ENCODE measurements around the gene ADRA2A. TPM values are rescaled to one million over a fixed set of nuclear protein-coding genes. Genes with fewer than 3 reads are reported as not detected.
A peak's percentile ranks its signal among the peaks of the same experiment; 100 is the strongest.

The ADRA2A gene
- total and polyA plus RNA-seq, 5 donors from 2014 or later, result 0.22 TPM; not detected in 4

DNA sequence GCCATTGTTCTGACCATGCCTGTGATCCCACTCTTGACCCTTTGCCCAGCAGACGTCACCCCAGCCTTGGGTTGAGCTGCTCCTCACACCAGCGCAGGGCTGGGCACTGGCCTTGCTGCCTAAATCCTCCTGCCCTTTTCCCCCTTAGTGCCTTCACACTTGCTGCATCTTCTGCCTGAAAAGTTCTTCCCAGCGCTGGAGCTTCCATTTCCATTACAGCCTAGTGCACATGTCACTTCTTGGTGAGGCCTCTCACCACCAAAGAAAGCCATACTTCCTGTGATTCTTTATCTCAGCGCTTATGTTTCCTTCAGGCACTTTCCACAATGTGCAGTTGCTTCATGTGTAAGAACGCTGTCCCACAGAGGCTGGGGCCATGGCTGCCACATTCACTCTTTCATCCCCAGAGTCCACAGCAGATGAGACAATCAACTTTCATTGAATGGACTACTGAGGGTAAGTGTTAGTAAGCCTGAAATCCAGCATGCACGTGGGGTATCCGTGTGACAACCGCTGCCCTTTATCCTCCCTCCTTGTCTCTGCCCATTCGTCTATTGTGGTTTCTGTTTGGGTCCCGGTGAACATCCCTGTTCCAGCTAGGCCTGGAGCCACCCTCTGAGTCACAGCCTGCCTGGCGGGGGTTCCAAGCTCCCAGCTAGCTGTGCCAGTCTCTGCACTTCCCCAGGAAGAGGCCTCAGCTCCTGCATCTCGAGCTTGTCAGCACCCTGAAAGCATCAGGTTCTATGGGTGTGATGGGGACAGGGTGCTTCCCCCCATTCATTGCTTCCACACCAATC, 37.3 kb downstream of the ADRA2A start:
- Mint-ChIP-seq H3K9me3 (no peaks in the 10 kb centered on the region), H3K36me3 (no peaks in the 10 kb centered on the region), H3K4me1 (peaks cover 0 to 5% (median 0%) of the 10 kb centered on the region in 4 donors), H3K27ac (no peak overlapping the region), H3K27me3 (no peaks in the 10 kb centered on the region), H3K4me3 (no peak overlapping the region)
- no peaks in the 10 kb centered on the region for H3K27me3 ChIP-seq (ENCODE audit: control insufficient read depth, insufficient read depth, low read length)
- no peaks in the 10 kb centered on the region for H3K36me3 ChIP-seq (ENCODE audit: control insufficient read depth, insufficient read depth, low read length)
- H3K27ac ChIP-seq (ENCODE audit: insufficient read depth, low read length, poor library complexity, severe bottlenecking), result no peak overlapping the region
- DNase-seq, result no peak
- no peaks in the 10 kb centered on the region for H3K4me1 ChIP-seq (ENCODE audit: control insufficient read depth, insufficient read depth, low read length, poor library complexity, severe bottlenecking)
- H3K9me3 ChIP-seq (ENCODE audit: control insufficient read depth in 2 of 2, low read length in 2 of 2), result no peaks in the 10 kb centered on the region
- ATAC-seq (ENCODE audit: low read depth in 2 of 2), result no peak
- H3K4me3 ChIP-seq (ENCODE audit: low read depth, low read length), result no peak overlapping the region

DNA sequence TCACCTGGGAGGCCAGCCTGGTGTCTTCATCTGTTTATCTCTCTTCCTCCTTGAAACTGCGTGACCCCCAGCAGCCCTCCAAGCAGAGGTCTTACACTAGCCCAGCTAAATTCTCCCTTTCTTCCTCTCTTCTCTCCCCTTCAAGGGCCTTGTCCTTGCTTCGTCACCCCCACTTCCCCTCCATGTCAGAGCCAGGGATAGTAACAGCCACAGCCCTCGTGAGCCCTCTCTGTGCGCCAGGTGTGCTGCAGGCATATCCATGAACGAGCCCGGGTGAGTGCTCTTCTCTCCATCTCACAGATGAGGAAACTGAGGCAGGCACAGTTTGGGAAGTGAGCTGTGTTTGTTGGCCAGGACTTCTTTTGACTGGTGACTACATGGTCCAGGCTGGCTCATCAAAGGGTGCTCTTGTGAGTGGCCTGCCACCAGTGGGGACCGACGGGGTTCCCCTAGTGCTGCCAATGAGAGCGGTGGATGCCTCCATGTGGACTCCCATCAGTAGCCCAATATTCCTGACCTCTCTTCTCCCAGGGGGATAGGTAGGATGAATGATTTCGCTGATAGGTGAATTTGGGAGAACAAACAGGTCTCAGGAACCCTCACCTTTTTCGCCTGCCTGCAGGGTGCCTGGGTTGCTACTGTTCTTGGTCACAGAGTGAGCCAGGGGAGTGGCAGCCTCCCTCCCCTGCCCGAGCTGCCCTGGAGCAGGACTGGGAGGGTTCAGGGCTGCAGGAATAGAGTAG, 38.1 kb downstream of the ADRA2A start:
- H3K27me3 ChIP-seq (ENCODE audit: control insufficient read depth, insufficient read depth, low read length), result no peaks in the 10 kb centered on the region
- Mint-ChIP-seq H3K4me1 (peaks cover 0 to 5% (median 0%) of the 10 kb centered on the region in 4 donors), H3K27me3 (peaks cover under 1% of the 10 kb centered on the region), H3K36me3 (no peaks in the 10 kb centered on the region), H3K27ac (no peak overlapping the region), H3K4me3 (peak overlapping the region in 1 of 4 donors; percentile 24), H3K9me3 (no peaks in the 10 kb centered on the region)
- no peak for ATAC-seq (ENCODE audit: low read depth in 2 of 2)
- H3K9me3 ChIP-seq (ENCODE audit: control insufficient read depth in 2 of 2, low read length in 2 of 2), result no peaks in the 10 kb centered on the region
- H3K4me3 ChIP-seq (ENCODE audit: low read depth, low read length), result no peak overlapping the region
- H3K36me3 ChIP-seq (ENCODE audit: control insufficient read depth, insufficient read depth, low read length), result no peaks in the 10 kb centered on the region
- H3K4me1 ChIP-seq (ENCODE audit: control insufficient read depth, insufficient read depth, low read length, poor library complexity, severe bottlenecking), result no peaks in the 10 kb centered on the region
- H3K27ac ChIP-seq (ENCODE audit: insufficient read depth, low read length, poor library complexity, severe bottlenecking), result no peak overlapping the region
- no peak for DNase-seq

DNA sequence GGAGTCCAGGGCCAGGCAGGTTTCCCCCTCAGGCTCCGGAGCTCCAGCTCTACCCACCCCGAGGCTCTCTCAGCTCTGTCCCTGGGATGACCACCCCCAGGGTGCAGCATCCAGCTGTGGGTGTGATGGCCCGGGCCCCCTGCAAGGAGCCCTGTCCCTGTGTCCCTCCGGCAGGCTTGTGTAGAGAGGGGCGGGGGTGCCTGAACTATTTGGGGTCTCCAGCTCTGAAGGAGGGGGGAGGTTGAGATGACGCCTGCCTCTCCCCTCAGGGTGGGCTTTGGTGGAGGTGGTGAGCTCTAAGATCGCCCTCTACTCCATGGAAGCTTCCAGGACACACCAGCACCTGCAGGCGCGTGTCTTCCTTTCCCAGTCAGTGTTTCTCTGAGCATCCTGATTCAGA, 39.4 kb downstream of the ADRA2A start:
- Histone ChIP-seq H3K4me3 (ENCODE audit: low read depth, low read length) (no peak overlapping the region), H3K27ac (ENCODE audit: insufficient read depth, low read length, poor library complexity, severe bottlenecking) (no peak overlapping the region), H3K9me3 (ENCODE audit: control insufficient read depth in 2 of 2, low read length in 2 of 2) (no peaks in the 10 kb centered on the region), H3K36me3 (ENCODE audit: control insufficient read depth, insufficient read depth, low read length) (no peaks in the 10 kb centered on the region), H3K27me3 (ENCODE audit: control insufficient read depth, insufficient read depth, low read length) (no peaks in the 10 kb centered on the region), H3K4me1 (ENCODE audit: control insufficient read depth, insufficient read depth, low read length, poor library complexity, severe bottlenecking) (no peaks in the 10 kb centered on the region)
- Mint-ChIP-seq H3K36me3 (no peaks in the 10 kb centered on the region), H3K27ac (no peak overlapping the region), H3K4me1 (peaks cover 0 to 5% (median 0%) of the 10 kb centered on the region in 4 donors), H3K9me3 (no peaks in the 10 kb centered on the region), H3K27me3 (peaks cover 9% of the 10 kb centered on the region), H3K4me3 (no peak overlapping the region)
- DNase-seq (no peak), ATAC-seq (ENCODE audit: low read depth in 2 of 2) (no peak)

DNA sequence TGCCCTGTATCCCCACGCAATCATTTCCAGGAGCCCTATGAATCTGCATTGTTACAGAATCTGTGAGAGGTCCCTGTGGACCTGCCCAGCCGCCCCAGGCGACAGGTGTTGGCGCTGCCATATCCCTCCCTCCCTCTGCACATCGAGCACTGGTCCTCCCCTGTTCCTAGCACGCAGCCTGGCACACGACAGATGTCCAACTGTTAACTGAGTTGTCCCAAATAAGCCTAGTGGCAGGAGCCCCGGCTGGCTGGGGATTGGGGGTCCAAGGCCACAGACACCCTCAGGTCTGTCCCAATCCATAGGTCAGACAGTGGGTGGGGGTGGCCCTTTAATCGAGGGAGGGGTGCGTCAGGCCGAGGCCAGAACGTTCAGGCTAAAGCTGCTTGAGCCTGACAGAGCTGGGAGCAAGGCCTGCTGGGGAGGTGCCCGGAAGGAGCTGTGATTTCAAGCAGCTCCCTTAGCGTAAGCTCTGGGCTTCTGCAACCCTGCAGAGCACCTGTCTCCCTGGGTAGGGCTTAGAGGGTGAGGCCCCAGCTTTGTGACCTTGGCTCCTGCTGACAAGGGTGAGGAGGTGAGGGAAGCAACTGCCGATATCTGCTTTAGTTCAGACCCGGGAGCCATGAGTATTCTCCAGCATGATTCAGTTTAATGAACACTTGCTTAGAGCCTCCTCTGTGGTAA, 40.1 kb downstream of the ADRA2A start:
- no peaks in the 10 kb centered on the region for H3K4me1 ChIP-seq (ENCODE audit: control insufficient read depth, insufficient read depth, low read length, poor library complexity, severe bottlenecking)
- Mint-ChIP-seq H3K9me3 (no peaks in the 10 kb centered on the region), H3K36me3 (no peaks in the 10 kb centered on the region), H3K27me3 (peaks cover 13% of the 10 kb centered on the region), H3K4me1 (peaks cover 0 to 5% (median 0%) of the 10 kb centered on the region in 4 donors), H3K27ac (no peak overlapping the region), H3K4me3 (no peak overlapping the region)
- H3K4me3 ChIP-seq (ENCODE audit: low read depth, low read length), result no peak overlapping the region
- H3K27me3 ChIP-seq (ENCODE audit: control insufficient read depth, insufficient read depth, low read length), result no peaks in the 10 kb centered on the region
- no peak overlapping the region for H3K27ac ChIP-seq (ENCODE audit: insufficient read depth, low read length, poor library complexity, severe bottlenecking)
- no peak for ATAC-seq (ENCODE audit: low read depth in 2 of 2)
- DNase-seq, result no peak
- no peaks in the 10 kb centered on the region for H3K9me3 ChIP-seq (ENCODE audit: control insufficient read depth in 2 of 2, low read length in 2 of 2)
- no peaks in the 10 kb centered on the region for H3K36me3 ChIP-seq (ENCODE audit: control insufficient read depth, insufficient read depth, low read length)

DNA sequence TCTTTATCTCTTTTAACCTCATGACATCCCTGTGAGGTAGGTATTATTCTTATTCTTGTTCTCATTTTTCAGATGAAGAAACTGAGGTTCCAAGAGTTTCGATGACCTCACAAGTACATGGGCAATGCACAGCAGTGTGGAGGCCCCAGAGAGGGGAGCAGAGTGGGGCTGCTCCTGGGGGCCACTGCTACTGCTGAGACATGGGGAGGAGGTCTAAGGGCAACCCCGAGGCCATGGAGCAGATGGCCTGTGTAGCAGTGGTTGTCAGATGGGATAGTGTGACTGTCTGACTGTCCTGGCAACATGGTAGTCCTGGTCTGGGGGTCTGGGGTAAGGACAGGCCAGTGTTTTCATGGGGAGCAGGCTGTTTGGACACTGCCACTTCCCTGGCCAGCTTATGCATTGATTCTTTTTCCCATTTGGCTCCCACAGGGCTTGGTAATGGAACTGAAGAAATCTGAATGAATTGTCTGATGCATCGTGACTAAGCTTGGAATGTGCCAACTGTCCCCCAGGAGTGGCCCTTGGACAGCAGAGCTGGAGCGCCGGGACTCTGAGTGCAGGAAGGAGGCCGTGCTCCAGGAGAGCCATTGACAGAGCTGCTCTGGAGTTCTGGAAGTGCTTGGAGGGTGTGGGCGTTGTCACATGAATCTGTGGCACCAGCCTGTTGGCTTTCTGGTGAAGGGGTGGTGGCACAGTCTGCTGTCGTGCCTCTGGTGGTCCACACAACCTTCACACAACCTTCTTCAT, 40.9 kb downstream of the ADRA2A start:
- H3K9me3 ChIP-seq (ENCODE audit: control insufficient read depth in 2 of 2, low read length in 2 of 2), result no peaks in the 10 kb centered on the region
- H3K27me3 ChIP-seq (ENCODE audit: control insufficient read depth, insufficient read depth, low read length), result no peaks in the 10 kb centered on the region
- H3K27me3 Mint-ChIP-seq, result peaks cover 13% of the 10 kb centered on the region
- peaks cover 0 to 5% (median 0%) of the 10 kb centered on the region in 4 donors for H3K4me1 Mint-ChIP-seq
- H3K4me3 Mint-ChIP-seq, result no peak overlapping the region
- ATAC-seq (ENCODE audit: low read depth in 2 of 2) (no peak), DNase-seq (no peak)
- H3K27ac Mint-ChIP-seq, result no peak overlapping the region
- H3K36me3 Mint-ChIP-seq, result no peaks in the 10 kb centered on the region
- no peaks in the 10 kb centered on the region for H3K36me3 ChIP-seq (ENCODE audit: control insufficient read depth, insufficient read depth, low read length)
- no peak overlapping the region for H3K4me3 ChIP-seq (ENCODE audit: low read depth, low read length)
- no peaks in the 10 kb centered on the region for H3K9me3 Mint-ChIP-seq
- H3K4me1 ChIP-seq (ENCODE audit: control insufficient read depth, insufficient read depth, low read length, poor library complexity, severe bottlenecking), result no peaks in the 10 kb centered on the region
- H3K27ac ChIP-seq (ENCODE audit: insufficient read depth, low read length, poor library complexity, severe bottlenecking), result no peak overlapping the region

DNA sequence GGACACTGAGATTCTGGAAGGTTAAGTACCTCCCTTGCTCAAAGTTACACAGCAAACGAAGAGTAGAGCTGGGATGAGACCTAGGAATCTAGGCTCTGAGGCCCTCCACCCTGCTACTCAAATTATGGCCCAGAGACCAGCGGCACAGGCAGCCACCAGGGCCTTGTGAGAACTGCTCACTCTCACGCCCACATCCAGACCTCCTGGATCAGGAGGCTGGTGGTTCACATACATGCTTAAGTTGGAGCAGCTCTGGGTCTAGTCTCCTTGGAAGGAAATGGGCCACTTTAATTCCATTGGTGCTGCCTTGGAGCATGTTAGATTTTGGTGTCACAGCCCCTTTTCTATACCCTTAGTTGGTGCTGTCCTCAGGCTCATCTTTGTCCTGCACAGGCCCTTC, 41.9 kb downstream of the ADRA2A start:
- no peaks in the 10 kb centered on the region for H3K36me3 Mint-ChIP-seq
- no peaks in the 10 kb centered on the region for H3K4me1 ChIP-seq (ENCODE audit: control insufficient read depth, insufficient read depth, low read length, poor library complexity, severe bottlenecking)
- H3K27ac Mint-ChIP-seq, result peak overlapping the region in 1 of 3 donors; percentile 36
- H3K4me3 Mint-ChIP-seq, result no peak overlapping the region
- no peak overlapping the region for H3K27ac ChIP-seq (ENCODE audit: insufficient read depth, low read length, poor library complexity, severe bottlenecking)
- no peaks in the 10 kb centered on the region for H3K9me3 Mint-ChIP-seq
- DNase-seq, result no peak
- no peak for ATAC-seq (ENCODE audit: low read depth in 2 of 2)
- no peaks in the 10 kb centered on the region for H3K36me3 ChIP-seq (ENCODE audit: control insufficient read depth, insufficient read depth, low read length)
- H3K9me3 ChIP-seq (ENCODE audit: control insufficient read depth in 2 of 2, low read length in 2 of 2), result no peaks in the 10 kb centered on the region
- no peak overlapping the region for H3K4me3 ChIP-seq (ENCODE audit: low read depth, low read length)
- peaks cover 0 to 5% (median 0%) of the 10 kb centered on the region in 4 donors for H3K4me1 Mint-ChIP-seq
- peaks cover 18% of the 10 kb centered on the region for H3K27me3 Mint-ChIP-seq
- no peaks in the 10 kb centered on the region for H3K27me3 ChIP-seq (ENCODE audit: control insufficient read depth, insufficient read depth, low read length)

DNA sequence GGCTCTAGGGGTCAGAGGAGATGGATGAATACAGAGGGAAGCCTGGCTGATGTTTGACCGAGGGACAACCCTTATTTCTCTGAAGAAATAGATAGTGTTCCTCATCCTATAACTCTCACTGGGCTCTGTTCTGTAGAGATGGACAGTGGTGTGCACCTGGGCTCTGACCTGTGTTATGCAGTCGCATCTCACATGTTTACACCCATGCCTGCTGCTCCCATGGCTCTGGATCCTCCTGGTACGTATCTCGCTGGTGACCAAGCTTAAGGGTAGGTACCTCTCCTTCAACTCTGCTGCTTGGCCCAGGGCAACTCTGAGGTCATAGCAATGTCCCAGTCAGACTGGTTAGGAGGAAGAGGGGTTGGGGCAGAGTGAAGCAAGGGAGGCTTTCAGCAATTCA, 42.8 kb downstream of the ADRA2A start:
- no peaks in the 10 kb centered on the region for H3K9me3 Mint-ChIP-seq

More for the DNA sequence above, 42.8 kb downstream of the ADRA2A start:
- no peak overlapping the region for H3K27ac Mint-ChIP-seq
- Histone ChIP-seq H3K36me3 (ENCODE audit: control insufficient read depth, insufficient read depth, low read length) (no peaks in the 10 kb centered on the region), H3K27me3 (ENCODE audit: control insufficient read depth, insufficient read depth, low read length) (no peaks in the 10 kb centered on the region), H3K9me3 (ENCODE audit: control insufficient read depth in 2 of 2, low read length in 2 of 2) (no peaks in the 10 kb centered on the region), H3K27ac (ENCODE audit: insufficient read depth, low read length, poor library complexity, severe bottlenecking) (no peak overlapping the region), H3K4me3 (ENCODE audit: low read depth, low read length) (no peak overlapping the region), H3K4me1 (ENCODE audit: control insufficient read depth, insufficient read depth, low read length, poor library complexity, severe bottlenecking) (no peaks in the 10 kb centered on the region)
- H3K36me3 Mint-ChIP-seq, result no peaks in the 10 kb centered on the region
- DNase-seq, result no peak
- H3K4me1 Mint-ChIP-seq, result peaks cover 0 to 3% (median 0%) of the 10 kb centered on the region in 4 donors
- no peak overlapping the region for H3K4me3 Mint-ChIP-seq
- H3K27me3 Mint-ChIP-seq, result peaks cover 18% of the 10 kb centered on the region
- no peak for ATAC-seq (ENCODE audit: low read depth in 2 of 2)
